Mucosa of gallbladder (tissue), 1 donor: ENCODE measurements around the gene NCAPG. TPM values are rescaled to one million over a fixed set of nuclear protein-coding genes. Genes with fewer than 3 reads are reported as not detected.

Experiments used
- DNase-seq: peaks from one replicate; pipeline ENCODE4 v3.0.0-alpha.2; 2020; ENCODE audit warnings: low spot score
- total RNA-seq: library from RNA; stranded (reverse); gene quantifications from one replicate; pipeline ENCODE4 v1.2.1, GENCODE V29; 2021
- donor health status: DM: no; HTN: no; CAD: no.

The NCAPG gene
- total RNA-seq, 1 donor from 2014 or later, result 1.4 TPM

DNA sequence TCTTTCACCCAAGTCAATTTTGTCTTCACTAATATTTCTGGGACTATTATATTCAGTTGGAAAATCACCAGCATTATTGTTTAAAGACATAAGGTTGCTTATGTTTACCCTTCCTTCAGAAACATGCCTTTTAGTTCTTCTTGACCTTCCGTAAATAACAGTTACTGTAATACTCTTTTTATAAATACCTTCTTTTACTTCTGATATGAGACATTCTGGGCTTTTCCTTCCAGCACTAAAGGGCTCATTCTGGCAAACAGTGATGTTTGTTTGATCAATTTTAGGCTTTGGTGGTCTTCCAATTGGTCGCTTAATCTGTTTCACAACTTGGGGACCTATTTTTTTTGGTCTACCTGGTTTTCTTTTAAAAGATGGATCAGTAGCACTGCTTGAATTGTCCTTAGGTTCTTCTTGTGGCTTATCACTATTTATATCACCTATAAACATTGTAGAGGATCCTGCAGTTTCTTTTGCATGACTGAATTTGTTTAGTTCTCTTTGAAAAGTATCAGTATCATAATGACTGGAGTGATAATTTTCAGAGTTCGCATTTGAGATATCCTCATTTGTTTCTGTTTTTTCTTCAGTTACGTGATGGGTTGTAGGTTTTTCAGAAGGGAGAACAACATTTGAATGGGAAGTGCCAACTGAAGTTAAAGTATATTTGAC lies 64.8 kb downstream of the NCAPG start:
- no peak for DNase-seq

DNA sequence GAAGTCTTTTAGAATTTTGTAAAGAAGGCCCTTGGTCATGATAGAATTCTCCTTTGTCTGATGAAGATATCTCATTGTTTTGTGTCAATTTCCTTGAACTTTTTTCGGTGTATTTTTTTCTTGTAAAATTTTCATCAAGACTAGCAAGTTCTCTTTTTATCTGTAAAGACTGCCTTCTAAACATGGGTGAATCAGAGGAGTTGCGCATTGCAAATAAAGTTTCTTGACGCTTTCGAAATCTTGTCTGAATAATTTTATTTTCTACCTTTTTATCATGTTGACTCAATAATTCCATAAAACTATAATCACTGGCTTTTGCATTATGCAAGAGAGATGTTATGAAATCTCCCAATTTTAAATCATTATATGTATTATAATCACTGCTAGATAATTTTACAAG lies 66.2 kb downstream of the NCAPG start:
- no peak for DNase-seq

DNA sequence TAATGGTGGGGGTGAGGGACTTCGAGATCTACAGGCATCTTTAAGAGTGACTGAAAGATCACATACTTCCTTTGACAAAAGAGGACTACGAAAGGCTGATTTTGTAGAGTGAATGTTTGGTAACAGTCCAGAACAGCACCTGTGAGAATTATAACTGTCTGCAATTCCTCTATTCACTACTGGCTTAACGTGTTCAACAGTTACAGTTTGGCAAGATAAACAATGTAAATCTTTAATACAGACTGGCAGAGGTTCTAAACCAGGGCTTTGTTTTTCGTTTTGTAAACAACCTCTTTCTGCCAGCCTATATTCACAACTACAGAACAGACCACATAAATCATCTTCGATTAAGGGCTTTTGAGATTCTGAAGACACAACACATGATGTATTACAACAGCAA lies 66.9 kb downstream of the NCAPG start:
- no peak for DNase-seq

DNA sequence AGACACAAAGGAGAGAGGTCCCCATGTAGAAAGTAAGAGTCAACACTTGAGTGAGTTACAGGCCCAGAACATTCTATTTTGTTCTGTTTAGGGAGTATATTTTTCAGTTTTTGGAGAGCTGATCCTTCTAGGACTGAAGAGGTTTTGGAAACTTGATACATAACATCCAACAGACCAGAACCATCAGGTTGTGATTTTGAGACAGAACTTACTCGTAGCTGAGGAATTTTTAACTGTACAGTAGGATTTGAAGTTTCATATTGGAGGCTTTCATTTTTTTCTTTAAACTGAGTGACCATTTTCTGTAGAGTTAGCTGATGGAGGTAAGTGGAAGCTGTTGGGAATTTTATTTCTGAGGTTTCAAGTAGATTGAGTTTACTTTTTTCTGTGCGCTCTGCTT lies 73.3 kb downstream of the NCAPG start:
- no peak for DNase-seq

DNA sequence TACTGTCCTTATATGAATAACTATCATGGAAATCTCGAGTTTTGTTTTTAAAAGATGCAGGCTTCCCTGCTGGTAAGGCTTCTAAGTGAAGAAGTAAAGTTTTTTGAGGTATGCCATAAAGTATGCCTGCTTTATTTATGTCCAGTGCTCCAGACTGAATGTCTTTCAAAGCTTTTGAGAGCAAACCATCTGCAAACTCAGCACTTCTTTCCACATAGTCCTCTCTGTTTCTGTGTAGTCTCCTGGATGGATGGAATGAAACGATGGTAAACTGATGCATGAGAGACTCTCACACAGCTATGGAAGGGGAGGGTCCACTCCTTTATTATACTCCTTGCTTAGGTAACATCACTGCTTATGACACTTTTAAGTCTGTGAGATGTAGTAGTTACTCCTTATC lies 73.7 kb downstream of the NCAPG start:
- DNase-seq, result no peak

DNA sequence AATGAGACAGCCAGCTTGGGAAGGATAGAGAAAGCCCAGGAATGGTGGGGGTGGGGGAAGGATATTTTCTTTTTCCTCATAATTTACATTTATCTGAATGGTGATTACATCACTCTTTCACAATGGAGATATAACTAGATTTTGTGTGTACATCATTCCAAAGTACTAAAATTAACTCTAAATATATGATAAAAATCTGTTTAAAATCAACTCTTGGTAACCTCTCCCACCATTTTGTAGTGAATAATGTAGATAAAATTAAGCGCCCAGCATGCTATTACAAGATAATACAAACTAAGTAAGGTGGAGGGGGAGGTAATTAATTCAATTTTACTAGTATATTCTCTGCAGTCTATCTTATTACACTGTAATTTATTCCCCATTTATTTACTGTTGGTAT lies 78.9 kb downstream of the NCAPG start:
- DNase-seq, result no peak

DNA sequence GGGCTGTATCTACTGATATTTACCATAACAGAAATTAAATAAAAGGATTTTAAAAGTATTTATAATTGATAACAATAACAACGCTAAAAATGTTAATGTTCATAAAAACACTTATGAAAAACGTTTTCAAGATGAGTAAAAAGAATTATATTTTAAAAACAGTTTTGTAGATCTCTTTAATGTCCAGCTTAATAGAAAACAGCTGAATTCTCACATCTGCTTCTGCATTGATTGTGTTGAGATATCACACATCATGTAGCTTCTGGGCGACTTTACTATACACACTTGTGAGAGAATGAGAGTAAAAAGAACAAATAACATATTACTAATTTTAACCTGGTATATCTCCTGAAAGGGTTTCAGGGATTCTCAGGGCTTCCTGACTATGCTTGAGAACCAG lies 83.6 kb downstream of the NCAPG start:
- DNase-seq, result no peak

Other genes starting within 250 kb of the NCAPG start
- 72.1 TPM for gene LAP3, start 233.8 kb upstream of the NCAPG start, total RNA-seq
- gene MED28, start 196.3 kb upstream of the NCAPG start, total RNA-seq, result 53.0 TPM
- not detected for gene FAM184B, start 29.4 kb upstream of the NCAPG start, total RNA-seq
- 37.5 TPM for gene DCAF16, start 222 bp upstream of the NCAPG start, total RNA-seq
- 23.9 TPM for gene LCORL, start 210.8 kb downstream of the NCAPG start, total RNA-seq